Peyer's patch (tissue), 4 donors: ENCODE measurements around the gene SPTSSB.

ENCODE experiments used
- POLR2A ChIP-seq, 2 donors: fragments of 450-650 bp; IDR thresholded peaks; one replicate each; pipeline ENCODE4 v1.5.1; 2017; ENCODE audit warnings: antibody characterized with exemption in 2 of 2, mild to moderate bottlenecking in 2 of 2, moderate library complexity in 2 of 2
- TF ChIP-seq, protein P1 (sequence below), 6 experiments: fragments of 450-650 bp in 4 of 6; fragments of 200-600 bp in 2 of 6; sonication (generic) in 1 of 6; IDR thresholded peaks; one replicate each; pipeline ENCODE4 v1.5.1; 2017 to 2019; ENCODE audit warnings: antibody characterized with exemption in 6 of 6, mild to moderate bottlenecking in 3 of 6, moderate library complexity in 1 of 6

DNA sequence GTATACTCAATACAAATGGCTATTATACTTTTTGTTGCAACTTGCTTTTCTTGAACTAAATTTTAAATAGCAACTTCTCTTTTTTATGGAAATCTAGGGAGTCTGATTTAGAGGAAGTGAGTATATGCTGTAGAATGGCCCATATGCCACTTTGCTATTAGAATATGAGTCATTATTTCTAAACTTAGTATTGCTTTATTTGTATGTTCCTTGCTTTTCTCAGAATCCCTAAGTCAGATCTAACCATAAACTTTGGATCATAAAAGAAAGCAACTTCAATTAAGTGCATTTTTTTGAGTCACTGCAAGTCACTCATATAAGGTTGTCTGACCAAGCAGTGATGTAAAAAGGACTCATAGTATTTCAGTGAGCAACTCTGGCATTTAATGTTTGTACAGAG, 17.5 kb upstream of the SPTSSB start:
- no peak for TF ChIP-seq POLR2A (IDR thresholded peaks at IDR 0.05)
- TF ChIP-seq, protein P1, sequence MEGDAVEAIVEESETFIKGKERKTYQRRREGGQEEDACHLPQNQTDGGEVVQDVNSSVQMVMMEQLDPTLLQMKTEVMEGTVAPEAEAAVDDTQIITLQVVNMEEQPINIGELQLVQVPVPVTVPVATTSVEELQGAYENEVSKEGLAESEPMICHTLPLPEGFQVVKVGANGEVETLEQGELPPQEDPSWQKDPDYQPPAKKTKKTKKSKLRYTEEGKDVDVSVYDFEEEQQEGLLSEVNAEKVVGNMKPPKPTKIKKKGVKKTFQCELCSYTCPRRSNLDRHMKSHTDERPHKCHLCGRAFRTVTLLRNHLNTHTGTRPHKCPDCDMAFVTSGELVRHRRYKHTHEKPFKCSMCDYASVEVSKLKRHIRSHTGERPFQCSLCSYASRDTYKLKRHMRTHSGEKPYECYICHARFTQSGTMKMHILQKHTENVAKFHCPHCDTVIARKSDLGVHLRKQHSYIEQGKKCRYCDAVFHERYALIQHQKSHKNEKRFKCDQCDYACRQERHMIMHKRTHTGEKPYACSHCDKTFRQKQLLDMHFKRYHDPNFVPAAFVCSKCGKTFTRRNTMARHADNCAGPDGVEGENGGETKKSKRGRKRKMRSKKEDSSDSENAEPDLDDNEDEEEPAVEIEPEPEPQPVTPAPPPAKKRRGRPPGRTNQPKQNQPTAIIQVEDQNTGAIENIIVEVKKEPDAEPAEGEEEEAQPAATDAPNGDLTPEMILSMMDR (IDR thresholded peaks at IDR 0.05) = no peak
